GM13977 (cell line): ENCODE results near the gene KLHL30.
A peak's percentile ranks its signal among the peaks of the same experiment; 100 is the strongest.
"Not testable (repeated sequence)": the region's sequence is repeated elsewhere in the genome, so short reads cannot be mapped to it uniquely, and the experiment has no call there.

Source experiments
- DNase-seq: peaks from one replicate; pipeline ENCODE4 v3.0.0; 2012; ENCODE audit warnings: low spot score
- CTCF ChIP-seq: IDR thresholded peaks from 2 replicates; pipeline ENCODE4 v1.5.1; 2012; ENCODE audit warnings: mild to moderate bottlenecking, control low read depth; ENCODE audit not compliant: insufficient read depth; ENCODE audit errors: extremely low read depth, missing control alignments
- in situ Hi-C: fragments of 300-500 bp; cut with MboI; formaldehyde crosslinking; loops from one replicate; pipeline ENCODE4 v1.12.0; 2022; ENCODE audit warnings: low sequenced_read_pairs, low pct_unique_long_range_greater_than_20kb, mixed read lengths, inconsistent platforms; ENCODE audit not compliant: unreplicated experiment

Gene KLHL30

GRCh38 chr2:238169048-238169707 is 30.7 kb downstream of the KLHL30 start:
- in situ Hi-C loops = no loop called here
- DNase-seq = peak; percentile 23
- no peak for TF ChIP-seq CTCF

GRCh38 chr2:238169708-238170251 is 31.3 kb downstream of the KLHL30 start:
- peak; percentile 23 for DNase-seq
- no peak for TF ChIP-seq CTCF

GRCh38 chr2:238170386-238171071 is 32.1 kb downstream of the KLHL30 start:
- no peak for DNase-seq
- in situ Hi-C loops = no loop called here
- no peak for TF ChIP-seq CTCF

More at GRCh38 chr2:238169708-238170251, 31.3 kb downstream of the KLHL30 start:
- in situ Hi-C loops = no loop called here

DNA sequence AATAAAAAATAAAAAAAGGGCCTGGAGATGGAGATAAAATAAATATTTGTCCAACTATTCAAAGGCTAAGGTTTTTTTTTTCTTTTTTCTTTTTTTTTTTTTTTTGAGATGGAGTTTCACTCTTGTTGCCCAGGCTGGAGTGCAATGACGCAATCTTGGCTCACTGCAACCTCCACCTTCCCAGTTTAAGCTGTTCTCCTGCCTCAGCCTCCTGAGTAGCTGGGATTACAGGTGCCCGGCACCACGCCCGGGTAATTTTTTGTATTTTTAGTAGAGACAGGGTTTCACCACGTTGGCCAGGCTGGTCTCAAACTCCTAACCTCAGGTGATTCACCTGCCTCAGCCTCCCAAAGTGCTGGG is 32.6 kb downstream of the KLHL30 start:
- DNase-seq, in situ Hi-C loops: not testable (repeated sequence)

GRCh38 chr2:238171575-238172187 is 33.2 kb downstream of the KLHL30 start:
- in situ Hi-C loops = no loop called here
- DNase-seq = no peak
- no peak for TF ChIP-seq CTCF

GRCh38 chr2:238172439-238172838 is 34.0 kb downstream of the KLHL30 start:
- TF ChIP-seq CTCF = no peak
- in situ Hi-C loops = no loop called here

DNA sequence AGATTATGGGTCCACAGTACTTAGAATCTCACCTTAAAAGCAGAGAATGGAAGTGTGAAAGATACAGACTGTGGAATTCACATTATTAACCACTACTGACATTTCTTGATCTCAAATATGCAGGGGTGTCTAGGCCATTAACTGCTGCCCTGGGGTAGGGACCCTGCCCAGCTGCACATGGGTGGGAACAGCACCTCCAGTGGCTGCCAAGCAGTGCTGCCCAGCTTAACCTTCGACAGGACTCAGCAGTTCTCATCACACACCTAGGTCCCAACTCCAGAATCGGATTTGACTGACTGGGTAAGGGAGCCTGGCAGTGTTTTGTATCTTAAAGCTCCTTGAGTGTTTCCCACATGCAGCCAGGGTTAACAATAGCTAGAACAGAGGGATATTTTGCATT is 35.2 kb downstream of the KLHL30 start:
- in situ Hi-C loops = no loop called here
- DNase-seq = no peak
- no peak for TF ChIP-seq CTCF

More at GRCh38 chr2:238172439-238172838, 34.0 kb downstream of the KLHL30 start:
- no peak for DNase-seq
